Erythroblast (primary cell): Measurements from ENCODE around the gene RAD54L.

Source experiments
- GATA1 ChIP-seq: IDR thresholded peaks from 2 replicates; pipeline ENCODE4 v1.6.1; 2011; ENCODE audit warnings: low read depth, mild to moderate bottlenecking, control low read depth, low read length, moderate library complexity
- POLR2A ChIP-seq: IDR thresholded peaks from 2 replicates; pipeline ENCODE4 v1.6.1; 2011; ENCODE audit warnings: mild to moderate bottlenecking, low read length

DNA sequence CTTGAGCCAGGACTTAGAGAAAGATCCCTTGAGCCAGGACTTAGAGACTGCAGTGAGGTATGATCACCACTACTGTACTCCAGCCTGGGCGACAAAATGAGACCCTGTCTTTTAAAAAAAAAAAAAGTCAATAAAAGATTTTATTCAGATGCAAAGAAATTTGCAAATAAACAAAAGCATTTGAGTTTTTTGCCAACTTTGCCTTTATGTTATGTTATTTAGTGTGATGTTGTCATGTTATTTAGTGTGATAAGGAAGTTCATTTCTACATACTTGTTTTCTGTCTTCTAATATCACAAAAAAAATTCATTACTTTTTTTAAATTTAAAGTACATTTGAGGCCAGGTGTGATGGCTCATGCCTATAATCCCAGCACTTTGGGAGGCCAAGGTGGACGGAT, 9.0 kb downstream of the RAD54L start:
- TF ChIP-seq GATA1 (no peak), POLR2A (no peak)
